Renal cortex interstitium (tissue), 11 donors: ENCODE data around the gene ZKSCAN3. TPM values are rescaled to one million over a fixed set of nuclear protein-coding genes. Genes with fewer than 3 reads are reported as not detected.
"Not testable (repeated sequence)": the region's sequence is repeated elsewhere in the genome, so short reads cannot be mapped to it uniquely, and the experiment has no call there.

Experiments
- DNase-seq, 11 donors: peaks; one replicate each; pipeline ENCODE4 v3.0.0-alpha.2; 2013; ENCODE audit warnings: low read depth in 9 of 11, low spot score in 4 of 11; ENCODE audit errors: extremely low read depth in 1 of 11
- polyA plus RNA-seq, 3 donors: library from polyadenylated mRNA; unstranded; fragments of 120-200 nt; gene quantifications; one replicate each; pipeline ENCODE4 v1.2.1, GENCODE V29; 2013; ENCODE audit not compliant: insufficient read length in 3 of 3

ZKSCAN3 gene
- polyA plus RNA-seq, 3 donors: 10.4 to 13.5 (median 10.6) TPM

GRCh38 chr6:28403923-28404322 lies 54.2 kb downstream of the ZKSCAN3 start:
- not testable (repeated sequence) for DNase-seq

GRCh38 chr6:28407401-28407800 lies 57.7 kb downstream of the ZKSCAN3 start:
- DNase-seq: no peak

DNA sequence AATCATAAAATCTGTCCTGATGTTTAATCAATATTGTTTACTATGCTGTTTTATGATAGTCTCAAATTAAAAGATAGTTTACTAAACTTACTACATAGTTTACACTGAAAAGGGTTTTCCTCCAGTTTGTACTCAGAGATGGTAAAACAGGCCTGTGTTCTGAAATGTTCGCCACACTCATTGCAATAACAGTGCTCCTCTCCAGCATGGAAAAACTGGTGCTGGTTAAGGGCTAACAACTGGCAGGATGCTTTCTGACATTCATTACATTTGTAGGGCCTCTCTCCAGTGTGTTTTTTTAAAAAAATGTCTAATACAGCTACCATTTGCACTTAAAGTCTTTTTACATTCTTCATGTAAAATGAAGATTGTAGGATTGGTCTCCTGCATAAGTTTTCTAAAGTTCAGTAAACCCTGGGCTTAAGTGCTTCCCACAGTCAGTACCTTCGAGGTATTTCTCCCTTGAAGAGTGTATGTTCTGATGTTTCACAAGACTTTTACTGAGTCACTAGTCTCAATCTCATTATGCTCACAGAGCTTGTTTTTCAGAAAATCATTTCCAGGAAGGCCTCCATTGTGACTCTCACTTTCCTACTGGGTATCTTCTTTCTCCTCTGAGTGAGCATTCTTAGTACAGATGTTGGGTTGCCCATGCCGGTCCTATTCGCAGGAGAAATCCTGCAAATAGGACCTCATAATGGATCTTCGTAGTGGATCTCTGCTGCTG lies 58.5 kb downstream of the ZKSCAN3 start:
- no peak for DNase-seq

DNA sequence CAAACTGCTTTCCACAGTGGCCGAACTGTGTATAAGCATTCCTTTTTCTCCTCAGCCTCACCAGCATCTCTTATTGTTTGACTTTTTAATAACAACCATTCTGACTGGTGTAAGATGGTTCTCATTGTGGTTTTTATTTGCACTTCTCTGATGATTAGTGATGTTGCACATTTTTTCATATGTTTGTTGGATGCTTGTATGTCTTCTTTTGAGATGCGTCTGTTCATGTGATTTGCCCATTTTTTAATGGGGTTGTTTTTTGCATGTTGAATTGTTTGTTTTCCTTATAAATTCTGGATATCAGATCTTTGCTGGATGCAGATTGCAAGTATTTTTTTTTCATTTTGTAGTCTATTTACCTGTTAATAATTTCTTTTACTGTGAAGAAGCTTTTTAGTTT lies 61.0 kb downstream of the ZKSCAN3 start:
- no peak for DNase-seq

- DNase-seq: no peak
Measured at GRCh38 chr6:28413681-28414080, 63.9 kb downstream of the ZKSCAN3 start.

Other genes with a start within 250 kb of the ZKSCAN3 start
- gene ZSCAN16, start 225.3 kb upstream of the ZKSCAN3 start, polyA plus RNA-seq: 10 to 100 TPM; 11.0 to 11.4 (median 11.0) TPM
- 10 to 100 TPM; 39.2 to 49.9 (median 41.5) TPM for gene ZKSCAN8, start 208.1 kb upstream of the ZKSCAN3 start, polyA plus RNA-seq
- gene ZSCAN9, start 124.7 kb upstream of the ZKSCAN3 start, polyA plus RNA-seq: 10 to 100 TPM; 28.8 to 38.9 (median 31.8) TPM
- gene ZKSCAN4, start 97.7 kb upstream of the ZKSCAN3 start, polyA plus RNA-seq: 10 to 100 TPM; 11.0 to 11.7 (median 11.0) TPM
- 1 to 10 TPM; 2.5 to 3.2 (median 2.5) TPM for gene NKAPL, start 90.7 kb upstream of the ZKSCAN3 start, polyA plus RNA-seq
- 10 to 100 TPM; 34.6 to 41.0 (median 35.4) TPM for gene ZSCAN26, start 82.8 kb upstream of the ZKSCAN3 start, polyA plus RNA-seq
- 10 to 100 TPM; 10.2 to 11.2 (median 11.1) TPM for gene PGBD1, start 68.4 kb upstream of the ZKSCAN3 start, polyA plus RNA-seq
- 1 to 10 TPM; 8.7 to 9.9 (median 9.5) TPM for gene ZSCAN31, start 13.8 kb upstream of the ZKSCAN3 start, polyA plus RNA-seq
- gene ZSCAN12, start 49.8 kb downstream of the ZKSCAN3 start, polyA plus RNA-seq: 10 to 100 TPM; 14.2 to 14.8 (median 14.6) TPM
- 10 to 100 TPM; 13.6 to 17.2 (median 15.5) TPM for gene ZSCAN23, start 93.5 kb downstream of the ZKSCAN3 start, polyA plus RNA-seq
- gene GPX6, start 165.8 kb downstream of the ZKSCAN3 start, polyA plus RNA-seq: not detected
- gene GPX5, start 175.9 kb downstream of the ZKSCAN3 start, polyA plus RNA-seq: not detected